Measurements from ENCODE around the gene TMEM115. TPM values are rescaled to one million over a fixed set of nuclear protein-coding genes. Genes with fewer than 3 reads are reported as not detected.

TMEM115 gene
- total and polyA plus RNA-seq, 2 of the 4 experiments (the other 2 are of a cell fraction), result 35.3 to 47.3 TPM

GRCh38 chr3:50364573-50365079 lies 5.3 kb upstream of the TMEM115 start:
- Histone ChIP-seq H3K18ac (ENCODE audit: low read depth, low read length) (no peak overlapping the region), H4K20me1 (ENCODE audit: insufficient read depth, low read length) (no peaks in the 10 kb centered on the region), H2AK5ac (ENCODE audit: low read depth, low read length) (peak overlapping the region; percentile 15; the same call in 1 of the 2 replicates), H3K36me3 (ENCODE audit: control insufficient read depth, insufficient read depth, low read length) (no peaks in the 10 kb centered on the region), H3K27ac (ENCODE audit: insufficient read depth, low read length) (peak overlapping the region; percentile 1; the same call in 1 of the 2 replicates), H2AK9ac (replicated peaks; ENCODE audit: low read depth, low read length, poor library complexity) (peak overlapping the region; percentile 29), H4K5ac (ENCODE audit: low read depth, low read length) (no peak overlapping the region), H3K9me1 (ENCODE audit: insufficient read depth, low read length) (peaks cover 10% of the 10 kb centered on the region; the same call in 1 of the 2 replicates), H2BK5ac (ENCODE audit: low read depth, low read length, poor library complexity, severe bottlenecking) (no peak overlapping the region), H4K91ac (ENCODE audit: insufficient read depth, low read depth, low read length) (no peak overlapping the region), H3K23ac (ENCODE audit: low read depth, low read length) (no peak overlapping the region; the same call in 1 of the 2 replicates), H4K8ac (ENCODE audit: low read depth in 2 of 2, low read length in 2 of 2) (peak overlapping the region; percentile 40 to 66; a peak in 2 of 4 replicates), H3K9me3 (ENCODE audit: control insufficient read depth, insufficient read depth, low read length) (no peaks in the 10 kb centered on the region), H3K4me1 (ENCODE audit: control insufficient read depth, insufficient read depth, low read length) (peaks cover 3% of the 10 kb centered on the region; the same call in 1 of the 2 replicates), H3K79me1 (ENCODE audit: low read depth in 1 of 2, low read length in 2 of 2) (peaks cover 0 to 6% of the 10 kb centered on the region in 2 experiments; a peak in 1 of 4 replicates), H3K9ac (ENCODE audit: low read depth, low read length) (peak overlapping the region; percentile 60), H2BK15ac (ENCODE audit: low read depth, low read length) (no peak overlapping the region), H3K4ac (ENCODE audit: low read depth, low read length) (peak overlapping the region; percentile 42; the same call in 1 of the 2 replicates), H3K4me2 (ENCODE audit: low read depth, low read length) (peak overlapping the region; percentile 84), H2BK20ac (ENCODE audit: low read depth, low read length) (no peak overlapping the region), H3K4me3 (ENCODE audit: insufficient read depth, low read depth, low read length) (peak overlapping the region; percentile 45), H3K56ac (ENCODE audit: extremely low read depth, insufficient read depth, low read length) (no peak overlapping the region), H3K27me3 (ENCODE audit: control insufficient read depth, insufficient read depth, low read length) (peaks cover 29% of the 10 kb centered on the region), H3K14ac (replicated peaks; ENCODE audit: low read depth, low read length) (peak overlapping the region; percentile 74; the same call in 1 of the 2 replicates), H2AFZ (replicated peaks; ENCODE audit: low read length, poor library complexity) (peak overlapping the region; percentile 98), H2BK120ac (ENCODE audit: low read depth, low read length) (no peak overlapping the region)
- 11% methylated on average over 21 of the region's 48 CpGs; no CpG with 5 or more reads in 1 of the 2 experiments for WGBS, 2 experiments (ENCODE audit: extremely low coverage in 2 of 2, insufficient read length in 1 of 2)
- dilution Hi-C loops (cut with HindIII; ENCODE audit: low sequenced_read_pairs, unreplicated experiment), result no loop called here
- BruUV-seq (replicated peaks), result no TSS peak
- DNase-seq (no peak), ATAC-seq (ENCODE audit: low read depth) (peak; percentile 75)
- ChIA-PET POLR2A (ENCODE audit: unreplicated experiment) (no interaction called here), CTCF (no interaction called here)
- intact Hi-C loops (cut with micrococcal nuclease), result no loop called here
- TF ChIP-seq FOS (IDR thresholded peaks at IDR 0.05; ENCODE audit: low read depth, low read length) (no peak), CEBPB (IDR thresholded peaks at IDR 0.05; ENCODE audit: low read depth, low read length) (no peak), RAD21 (IDR thresholded peaks at IDR 0.05; ENCODE audit: low read length) (no peak), NFE2L2 (IDR thresholded peaks at IDR 0.05; ENCODE audit: low read depth, low read length) (no peak), MAZ (IDR thresholded peaks at IDR 0.05; ENCODE audit: borderline replicate concordance, low read depth, low read length) (no peak), MXI1 (IDR thresholded peaks at IDR 0.05; ENCODE audit: borderline replicate concordance, low read depth, low read length) (no peak), SMC3 (IDR thresholded peaks at IDR 0.05; ENCODE audit: low read depth, low read length) (no peak), CHD1 (IDR thresholded peaks at IDR 0.05; ENCODE audit: low read depth, low read length) (no peak), MAFK (IDR thresholded peaks at IDR 0.05; ENCODE audit: low read depth, low read length) (no peak), RFX5 (IDR thresholded peaks at IDR 0.05; ENCODE audit: low read depth, low read length) (no peak), USF2 (IDR thresholded peaks at IDR 0.05; ENCODE audit: low read depth, low read length) (no peak), POLR2A (IDR thresholded peaks at IDR 0.05; ENCODE audit: low read depth, low read length) (no peak), CTCF (conservative IDR thresholded peaks at IDR 0.05; ENCODE audit: low read depth, low read length) (no peak), RCOR1 (IDR thresholded peaks at IDR 0.05; ENCODE audit: insufficient replicate concordance, low read length) (no peak), BHLHE40 (IDR thresholded peaks at IDR 0.05; ENCODE audit: low read depth, low read length) (no peak)
- TF ChIP-seq, protein P1, sequence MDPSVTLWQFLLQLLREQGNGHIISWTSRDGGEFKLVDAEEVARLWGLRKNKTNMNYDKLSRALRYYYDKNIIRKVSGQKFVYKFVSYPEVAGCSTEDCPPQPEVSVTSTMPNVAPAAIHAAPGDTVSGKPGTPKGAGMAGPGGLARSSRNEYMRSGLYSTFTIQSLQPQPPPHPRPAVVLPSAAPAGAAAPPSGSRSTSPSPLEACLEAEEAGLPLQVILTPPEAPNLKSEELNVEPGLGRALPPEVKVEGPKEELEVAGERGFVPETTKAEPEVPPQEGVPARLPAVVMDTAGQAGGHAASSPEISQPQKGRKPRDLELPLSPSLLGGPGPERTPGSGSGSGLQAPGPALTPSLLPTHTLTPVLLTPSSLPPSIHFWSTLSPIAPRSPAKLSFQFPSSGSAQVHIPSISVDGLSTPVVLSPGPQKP (IDR thresholded peaks at IDR 0.05; ENCODE audit: borderline replicate concordance, low read depth, low read length), result no peak
- in situ Hi-C loops (cut with MboI; ENCODE audit: low sequenced_read_pairs), result no loop called here
